Large intestine (tissue), 3 donors: ENCODE data around the gene KLHL15. TPM values are rescaled to one million over a fixed set of nuclear protein-coding genes. Genes with fewer than 3 reads are reported as not detected.
A peak's percentile ranks its signal among the peaks of the same experiment; 100 is the strongest.

ENCODE experiments used
- DNase-seq, 2 donors: peaks; one replicate each; pipeline versions ENCODE4 v3.0.0 to v3.0.0-alpha.2; 2013
- H3K27ac ChIP-seq: one replicate; pipeline ENCODE4 v1.5.1; 2013; ENCODE audit warnings: low read length
- H3K27me3 ChIP-seq: 2 replicates; pipeline ENCODE4 v1.6.1; 2013; ENCODE audit warnings: low read length; ENCODE audit not compliant: control insufficient read depth, insufficient read depth
- H3K36me3 ChIP-seq: 2 replicates; pipeline ENCODE4 v1.6.1; 2013; ENCODE audit warnings: low read length; ENCODE audit not compliant: control insufficient read depth, insufficient read depth
- H3K4me1 ChIP-seq: one replicate; pipeline ENCODE4 v1.6.1; 2013; ENCODE audit warnings: low read length; ENCODE audit not compliant: control insufficient read depth, insufficient read depth
- H3K4me3 ChIP-seq: one replicate; pipeline ENCODE4 v1.5.1; 2013; ENCODE audit warnings: low read length
- H3K9me3 ChIP-seq: one replicate; pipeline ENCODE4 v1.6.1; 2013; ENCODE audit warnings: mild to moderate bottlenecking, low read depth, low read length, moderate library complexity; ENCODE audit not compliant: control insufficient read depth
- WGBS: methylation state at CpG from one replicate; pipeline ENCODE4 v1.1.5; 2013; ENCODE audit warnings: low lambda C conversion rate; ENCODE audit not compliant: insufficient coverage; 5-methylcytosine and 5-hydroxymethylcytosine counted together
- polyA plus RNA-seq: library from polyadenylated mRNA; unstranded; fragments of 120-200 nt; gene quantifications from one replicate; pipeline ENCODE4 v1.2.1, GENCODE V29; 2013

Gene KLHL15
- polyA plus RNA-seq, 1 donor: 14.6 TPM

GRCh38 chrX:24017674-24018073, 9.3 kb downstream of the KLHL15 start:
- DNase-seq: no peak
- Histone ChIP-seq H3K4me1 (no peaks in the 10 kb centered on the region), H3K36me3 (peaks cover 2% of the 10 kb centered on the region), H3K27me3 (no peaks in the 10 kb centered on the region), H3K4me3 (no peak overlapping the region), H3K27ac (no peak overlapping the region), H3K9me3 (no peaks in the 10 kb centered on the region)
- no CpG with 5 or more reads among the region's 9 CpGs for WGBS

GRCh38 chrX:24014388-24015018, 12.5 kb downstream of the KLHL15 start:
- H3K9me3 ChIP-seq: no peaks in the 10 kb centered on the region

GRCh38 chrX:24012266-24012665, 14.7 kb downstream of the KLHL15 start:
- Histone ChIP-seq H3K9me3 (no peaks in the 10 kb centered on the region), H3K36me3 (no peaks in the 10 kb centered on the region), H3K4me3 (no peak overlapping the region), H3K27ac (no peak overlapping the region), H3K27me3 (no peaks in the 10 kb centered on the region), H3K4me1 (no peaks in the 10 kb centered on the region)
- no CpG with 5 or more reads among the region's 1 CpG for WGBS
- DNase-seq: no peak

More at GRCh38 chrX:24014388-24015018, 12.5 kb downstream of the KLHL15 start:
- Histone ChIP-seq H3K27ac (no peak overlapping the region), H3K36me3 (peaks cover 2% of the 10 kb centered on the region), H3K4me3 (no peak overlapping the region), H3K4me1 (no peaks in the 10 kb centered on the region), H3K27me3 (no peaks in the 10 kb centered on the region)
- 20% methylated on average over 2 of the region's 5 CpGs for WGBS
- peak in 1 of 2 donors; percentile 9 for DNase-seq

- H3K4me3 ChIP-seq: no peak overlapping the region
- no peak for DNase-seq
- no peaks in the 10 kb centered on the region for H3K9me3 ChIP-seq
- H3K4me1 ChIP-seq: peaks cover 2% of the 10 kb centered on the region
- no peaks in the 10 kb centered on the region for H3K27me3 ChIP-seq
- peaks cover 7% of the 10 kb centered on the region for H3K36me3 ChIP-seq
- no peak overlapping the region for H3K27ac ChIP-seq
- no CpG with 5 or more reads among the region's 9 CpGs for WGBS
Measured at GRCh38 chrX:24005867-24006266, 21.1 kb downstream of the KLHL15 start.

- Histone ChIP-seq H3K36me3 (peaks cover 7% of the 10 kb centered on the region), H3K9me3 (no peaks in the 10 kb centered on the region), H3K27me3 (no peaks in the 10 kb centered on the region), H3K4me1 (peaks cover 4% of the 10 kb centered on the region), H3K27ac (peak overlapping the region; percentile 45), H3K4me3 (no peak overlapping the region)
- 0% methylated on average over 1 of the region's 1 CpG for whole genome bisulfite sequencing
- peak; percentile 5 to 53 for DNase-seq
Measured at GRCh38 chrX:24005028-24005427, 22.0 kb downstream of the KLHL15 start.

- Histone ChIP-seq H3K27ac (no peak overlapping the region), H3K4me1 (peaks cover 5% of the 10 kb centered on the region), H3K9me3 (no peaks in the 10 kb centered on the region), H3K27me3 (no peaks in the 10 kb centered on the region), H3K4me3 (no peak overlapping the region), H3K36me3 (peaks cover 7% of the 10 kb centered on the region)
- no CpG with 5 or more reads among the region's 2 CpGs for WGBS
- no peak for DNase-seq
Measured at GRCh38 chrX:24002792-24003191, 24.2 kb downstream of the KLHL15 start.

GRCh38 chrX:24002167-24002566, 24.8 kb downstream of the KLHL15 start:
- H3K36me3 ChIP-seq: peaks cover 7% of the 10 kb centered on the region
- no peak overlapping the region for H3K27ac ChIP-seq
- H3K4me3 ChIP-seq: no peak overlapping the region
- H3K27me3 ChIP-seq: no peaks in the 10 kb centered on the region
- no peaks in the 10 kb centered on the region for H3K9me3 ChIP-seq
- WGBS: no CpG with 5 or more reads among the region's 1 CpG
- DNase-seq: no peak
- peaks cover 5% of the 10 kb centered on the region for H3K4me1 ChIP-seq

- no peaks in the 10 kb centered on the region for H3K36me3 ChIP-seq
- no peak overlapping the region for H3K4me3 ChIP-seq
- peak overlapping the region; percentile 79 for H3K27ac ChIP-seq
- WGBS: no CpG with 5 or more reads among the region's 5 CpGs
- H3K9me3 ChIP-seq: no peaks in the 10 kb centered on the region
- DNase-seq: peak; percentile 53 to 78
- H3K4me1 ChIP-seq: peaks cover 5% of the 10 kb centered on the region
- no peaks in the 10 kb centered on the region for H3K27me3 ChIP-seq
Measured at GRCh38 chrX:23999671-24000070, 27.3 kb downstream of the KLHL15 start.

- no peak for DNase-seq
- Histone ChIP-seq H3K27ac (no peak overlapping the region), H3K9me3 (no peaks in the 10 kb centered on the region), H3K4me3 (no peak overlapping the region), H3K36me3 (peaks cover 11% of the 10 kb centered on the region), H3K27me3 (no peaks in the 10 kb centered on the region), H3K4me1 (no peaks in the 10 kb centered on the region)
- WGBS: no CpG with 5 or more reads among the region's 3 CpGs
Measured at GRCh38 chrX:23993012-23993633, 33.9 kb downstream of the KLHL15 start.

- Histone ChIP-seq H3K27me3 (no peaks in the 10 kb centered on the region), H3K4me1 (no peaks in the 10 kb centered on the region), H3K36me3 (peaks cover 16% of the 10 kb centered on the region), H3K9me3 (no peaks in the 10 kb centered on the region), H3K27ac (no peak overlapping the region), H3K4me3 (no peak overlapping the region)
- no CpG with 5 or more reads among the region's 3 CpGs for WGBS
- no peak for DNase-seq
Measured at GRCh38 chrX:23992431-23992830, 34.6 kb downstream of the KLHL15 start.

GRCh38 chrX:23990455-23990854, 36.5 kb downstream of the KLHL15 start:
- WGBS: no CpG with 5 or more reads among the region's 2 CpGs
- no peak overlapping the region for H3K4me3 ChIP-seq
- H3K4me1 ChIP-seq: no peaks in the 10 kb centered on the region
- H3K27ac ChIP-seq: no peak overlapping the region
- no peak for DNase-seq
- H3K36me3 ChIP-seq: peaks cover 16% of the 10 kb centered on the region
- no peaks in the 10 kb centered on the region for H3K27me3 ChIP-seq
- no peaks in the 10 kb centered on the region for H3K9me3 ChIP-seq
